GM18867 (cell line): ENCODE measurements around the gene CD2.

Experiments
- ATAC-seq: cut with Tn5 transposase; IDR thresholded peaks from one replicate; pipeline ENCODE4 v1.9.1; 2021; ENCODE audit warnings: mild to moderate bottlenecking, moderate library complexity; ENCODE audit not compliant: unreplicated experiment

CD2 gene

DNA sequence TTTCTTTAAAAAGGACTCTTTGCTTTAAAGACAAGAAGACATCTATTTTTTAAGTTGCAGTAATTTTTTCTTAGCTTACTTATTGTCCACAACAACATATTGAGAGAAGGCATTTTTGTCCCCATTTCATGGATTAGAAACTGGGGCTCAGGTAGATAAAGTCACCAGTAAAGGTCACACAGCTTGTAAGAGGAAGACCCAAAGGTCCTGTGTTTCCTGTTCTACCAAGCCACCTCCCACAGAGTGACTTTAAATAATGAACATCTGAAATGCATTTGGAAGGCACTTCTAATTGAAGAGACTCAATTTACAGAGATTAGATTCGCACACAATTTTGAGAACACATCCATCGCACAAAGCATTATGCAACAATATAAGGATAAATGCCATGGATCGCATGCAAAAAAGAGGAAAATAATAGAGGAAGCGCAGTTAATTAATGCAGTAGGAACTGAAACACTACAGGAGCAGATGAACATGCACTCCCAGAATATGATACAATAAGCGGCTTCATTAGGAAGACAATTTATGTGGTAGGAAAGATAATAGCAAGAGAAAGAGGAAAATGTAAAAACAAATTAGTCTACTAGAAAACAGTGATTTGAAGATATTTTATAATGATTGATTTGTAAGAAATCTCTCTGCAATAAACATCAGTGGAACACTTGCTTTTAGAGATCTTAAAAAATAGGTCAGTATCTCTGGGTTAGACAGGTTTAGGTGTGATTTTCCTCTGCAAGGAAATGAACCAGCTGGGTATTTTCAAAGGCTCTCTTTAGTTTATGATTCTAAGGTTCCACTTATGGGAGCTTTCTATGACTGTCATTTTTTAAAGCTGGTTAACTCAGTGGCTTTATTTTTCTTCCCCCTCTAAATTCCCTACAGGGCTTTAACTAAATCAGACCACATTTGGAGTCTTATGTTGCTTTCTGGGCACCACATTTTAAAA, 27.1 kb upstream of the CD2 start:
- ATAC-seq, result no peak

DNA sequence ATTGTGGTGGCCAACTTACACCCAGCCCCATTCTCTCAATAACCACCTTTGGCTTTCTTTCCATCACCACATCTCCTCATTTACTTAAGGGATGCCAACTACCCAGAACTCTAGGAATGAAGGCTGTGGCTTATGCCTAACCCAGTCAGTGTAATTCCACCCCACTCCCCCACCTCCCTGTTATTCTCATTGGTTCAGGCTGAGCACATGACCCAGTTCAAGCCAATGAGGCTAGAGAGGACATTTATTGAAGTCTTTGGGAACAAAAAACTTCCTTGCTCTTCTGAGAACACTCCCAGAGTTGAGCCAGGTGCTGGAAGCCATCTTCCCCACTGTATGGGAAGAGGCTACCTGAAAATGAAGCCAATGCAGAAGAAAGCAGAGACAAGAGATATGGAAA, 22.8 kb upstream of the CD2 start:
- ATAC-seq, result no peak

DNA sequence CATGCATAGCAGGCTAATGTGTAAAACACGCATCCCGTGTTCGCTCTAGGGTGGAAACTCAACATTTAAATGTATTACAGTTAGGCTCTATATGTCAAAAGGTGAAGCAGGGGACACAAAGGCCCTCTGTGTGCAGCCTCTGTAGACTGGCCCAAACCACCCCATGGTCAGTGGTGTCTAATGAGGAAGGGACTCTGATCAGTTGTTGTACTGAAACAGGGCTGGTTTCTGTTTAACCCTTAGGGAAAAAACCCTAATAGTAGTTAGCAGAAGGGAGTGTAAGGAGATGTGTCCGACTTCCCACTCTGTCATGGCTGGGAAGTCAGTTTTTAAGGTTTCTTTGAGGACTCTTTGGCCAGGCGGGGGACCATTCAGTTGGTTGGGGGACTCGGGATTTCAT, 21.5 kb upstream of the CD2 start:
- ATAC-seq, result no peak

DNA sequence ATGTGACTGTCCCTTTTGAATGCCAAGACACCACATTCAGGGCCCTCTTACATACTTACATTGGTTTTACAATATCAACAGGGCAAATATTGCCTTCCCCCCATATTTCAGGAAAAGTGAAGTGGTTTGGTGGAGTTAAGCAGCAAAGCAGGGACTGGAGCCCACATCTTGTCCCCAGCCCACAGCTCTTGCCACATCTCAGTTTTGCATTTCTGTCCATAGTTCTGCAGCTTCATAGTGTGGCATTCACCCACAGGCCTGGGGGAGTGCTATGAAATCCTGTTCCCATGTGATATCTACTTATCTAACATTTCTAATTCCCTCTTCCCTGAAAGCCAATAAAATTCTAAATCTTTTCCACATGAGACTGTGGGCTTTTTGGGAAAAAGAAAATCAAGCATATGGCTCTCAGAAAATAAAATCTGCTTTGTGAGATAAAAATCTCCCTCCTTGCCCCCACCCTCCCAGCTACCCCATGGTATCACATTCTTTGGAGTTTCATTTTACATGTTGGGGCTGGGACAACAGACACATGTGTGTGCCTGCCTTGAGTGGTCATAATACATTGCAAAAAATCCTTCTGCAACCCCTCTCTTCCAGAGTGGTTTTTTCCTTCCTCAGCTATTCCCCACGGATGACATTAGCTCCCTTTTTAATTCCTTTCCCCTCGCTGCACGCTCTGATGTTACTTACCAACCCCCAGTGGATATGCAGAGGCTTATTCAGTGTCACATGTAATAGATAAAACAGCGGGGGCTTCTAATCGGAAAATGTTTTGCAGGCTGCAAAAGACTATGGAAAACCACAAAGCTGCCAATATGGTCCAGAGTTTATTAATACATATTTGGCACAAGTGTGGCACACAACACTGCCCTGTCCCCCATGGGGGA, 20.5 kb upstream of the CD2 start:
- ATAC-seq, result no peak

DNA sequence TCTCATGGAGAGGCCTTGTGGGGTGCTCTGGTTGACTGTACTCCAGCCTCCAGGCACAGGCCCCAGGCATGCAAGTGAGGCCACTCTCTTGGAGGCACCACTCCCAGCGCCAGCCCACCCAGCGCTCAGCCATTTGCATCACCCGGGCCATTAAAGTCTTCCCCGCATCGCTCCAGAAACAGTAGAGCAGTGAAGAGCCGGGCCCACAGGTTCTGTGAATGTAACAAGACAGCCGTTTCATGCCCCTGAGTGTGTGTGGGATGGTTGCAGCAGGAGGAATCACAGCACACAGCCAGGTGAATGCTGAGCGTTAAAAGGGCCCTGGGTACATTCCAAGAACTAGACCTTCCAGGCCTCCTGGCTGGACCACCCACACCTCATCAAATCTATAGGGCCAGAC, 19.0 kb upstream of the CD2 start:
- no peak for ATAC-seq

DNA sequence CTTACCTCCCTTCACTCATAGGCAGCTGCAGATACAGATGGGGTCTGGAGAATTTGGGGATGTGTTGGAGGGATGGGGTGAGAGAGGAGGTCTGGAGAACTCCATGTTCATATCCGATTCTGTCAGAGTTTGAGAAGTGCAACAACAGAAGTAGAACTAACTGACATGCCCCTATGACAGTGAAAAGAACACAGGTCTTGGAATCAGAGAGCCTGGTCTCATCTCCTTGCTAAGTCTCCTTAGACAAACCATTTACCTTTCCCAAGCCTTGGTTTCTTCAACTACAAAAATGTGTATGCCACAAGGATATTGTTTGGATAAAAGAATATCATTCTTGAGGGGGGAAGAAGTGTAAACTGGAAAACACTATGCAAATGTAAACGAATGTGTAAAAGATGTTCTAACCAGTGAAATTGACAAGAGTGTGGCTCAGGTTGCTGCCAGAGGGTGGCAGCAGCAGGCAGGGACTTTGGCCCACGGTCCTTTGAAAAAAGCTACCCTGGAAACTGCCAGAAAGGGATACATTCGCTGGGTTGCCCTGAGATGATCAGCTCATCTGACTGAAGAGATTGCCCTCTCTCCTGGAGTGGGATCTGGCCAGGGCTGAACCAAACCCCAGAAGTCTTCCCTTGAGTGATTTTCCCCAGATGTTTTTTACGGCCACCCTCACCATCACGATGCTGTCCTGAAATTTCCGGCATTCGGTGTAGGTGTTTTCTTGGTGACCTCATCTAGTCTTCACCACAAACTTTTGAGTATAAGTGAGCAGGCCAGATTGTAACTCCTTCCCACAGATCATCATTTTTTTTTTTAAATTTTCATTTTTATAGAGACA, 17.0 kb upstream of the CD2 start:
- peak; percentile 48 for ATAC-seq

DNA sequence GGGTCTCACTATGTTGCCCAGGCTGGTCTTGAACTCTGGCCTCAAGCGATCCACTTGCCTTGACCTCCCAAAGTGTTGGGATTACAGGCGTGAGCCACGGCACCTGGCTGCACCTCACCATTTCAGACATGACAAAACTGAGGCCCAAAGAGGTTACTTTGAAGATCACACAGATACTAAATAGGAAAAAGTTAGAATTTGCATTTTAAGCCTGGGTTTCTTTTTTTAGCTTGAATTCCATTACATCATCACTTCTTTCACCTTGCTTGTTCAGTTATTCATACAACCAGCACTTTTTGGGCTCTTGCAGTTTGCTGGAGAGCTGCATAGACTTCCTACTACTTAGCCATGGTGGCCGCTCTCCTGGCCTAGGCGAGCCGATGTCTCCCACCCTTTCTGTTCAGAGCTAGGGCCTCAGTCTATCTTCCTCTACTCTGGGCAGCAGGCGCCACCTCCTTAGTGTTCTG, 16.3 kb upstream of the CD2 start:
- peak; percentile 41 for ATAC-seq

DNA sequence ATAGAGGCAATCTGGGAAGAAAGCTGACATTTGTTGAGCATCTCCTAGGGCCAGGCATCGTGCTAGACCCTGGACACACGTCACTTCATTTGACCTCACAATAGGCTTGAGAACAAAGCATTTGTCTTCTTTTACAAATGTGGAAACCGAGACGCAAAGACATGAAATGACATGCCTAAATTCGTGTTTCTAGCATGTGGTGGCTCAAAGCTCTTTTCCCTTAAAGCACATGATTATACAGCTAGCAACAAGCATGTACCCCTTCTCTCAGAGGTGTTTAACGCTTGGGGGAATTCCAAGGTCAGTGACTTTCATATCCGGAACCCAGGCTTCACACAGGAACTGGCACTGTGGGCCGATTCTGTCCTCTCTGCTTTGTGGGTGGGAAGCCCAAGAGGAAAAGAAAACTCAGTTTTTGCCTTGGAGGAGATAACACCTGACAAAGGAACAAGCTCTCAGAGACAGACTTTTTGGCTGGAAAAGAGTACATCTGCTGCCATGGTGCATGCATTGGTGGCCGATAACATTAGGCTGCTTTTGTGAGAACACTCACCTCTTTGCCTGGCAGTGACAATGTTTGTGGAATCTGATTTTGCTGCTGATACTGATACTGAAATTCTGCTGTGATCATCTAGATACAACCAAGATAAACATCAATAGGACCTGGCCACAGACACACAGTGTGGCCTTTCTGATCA, 15.4 kb upstream of the CD2 start:
- ATAC-seq, result peak; percentile 64

DNA sequence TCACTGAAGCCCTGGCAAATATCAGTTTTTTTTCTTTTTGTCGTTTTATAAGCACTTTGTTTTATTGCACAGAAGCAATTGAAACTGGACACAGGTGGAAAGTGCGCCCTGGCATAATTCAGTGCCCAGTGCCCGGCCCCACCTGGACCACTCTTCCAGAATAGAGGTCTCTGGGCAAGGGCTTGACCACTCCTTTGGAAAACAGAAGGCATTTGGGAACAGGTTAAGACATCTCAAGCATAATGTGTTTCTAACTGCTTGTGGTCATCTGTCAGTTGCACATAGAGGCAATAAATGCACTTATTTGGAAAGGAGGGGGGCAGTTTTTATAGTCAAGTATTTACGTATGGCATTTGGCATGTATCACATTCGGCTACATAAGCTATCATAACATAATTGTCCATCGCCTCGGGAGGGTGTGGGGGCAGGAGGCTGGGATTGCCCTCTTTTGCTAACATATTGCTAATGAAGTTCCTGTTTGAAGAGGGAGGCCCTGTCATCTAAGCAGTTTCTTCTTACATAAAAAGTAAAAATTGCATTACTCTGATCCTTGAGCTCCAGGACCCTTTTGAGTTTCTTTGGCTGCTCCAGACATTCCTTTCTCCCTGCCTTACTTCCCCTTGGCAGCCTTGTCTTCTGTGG, 14.7 kb upstream of the CD2 start:
- no peak for ATAC-seq

DNA sequence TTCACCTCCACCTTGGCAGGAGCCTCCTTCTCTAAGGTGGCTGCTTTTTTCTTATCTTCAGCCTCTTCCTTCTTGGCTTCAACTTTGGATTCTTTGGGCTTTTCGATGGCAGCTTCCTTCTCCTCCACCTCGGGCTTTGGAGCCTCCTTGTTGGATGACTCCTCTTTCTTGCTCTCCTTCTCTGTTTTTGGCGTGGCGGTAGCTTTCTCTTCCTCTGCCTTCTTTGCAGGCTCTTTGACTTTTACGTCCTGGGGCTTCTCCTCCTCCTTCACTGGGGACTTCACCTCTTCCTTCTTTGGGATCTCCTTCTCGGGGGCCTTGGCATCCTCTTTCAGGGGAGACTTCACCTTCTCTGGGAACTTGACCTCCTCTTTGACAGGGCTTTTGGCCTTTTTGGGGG, 13.9 kb upstream of the CD2 start:
- ATAC-seq, result no peak

DNA sequence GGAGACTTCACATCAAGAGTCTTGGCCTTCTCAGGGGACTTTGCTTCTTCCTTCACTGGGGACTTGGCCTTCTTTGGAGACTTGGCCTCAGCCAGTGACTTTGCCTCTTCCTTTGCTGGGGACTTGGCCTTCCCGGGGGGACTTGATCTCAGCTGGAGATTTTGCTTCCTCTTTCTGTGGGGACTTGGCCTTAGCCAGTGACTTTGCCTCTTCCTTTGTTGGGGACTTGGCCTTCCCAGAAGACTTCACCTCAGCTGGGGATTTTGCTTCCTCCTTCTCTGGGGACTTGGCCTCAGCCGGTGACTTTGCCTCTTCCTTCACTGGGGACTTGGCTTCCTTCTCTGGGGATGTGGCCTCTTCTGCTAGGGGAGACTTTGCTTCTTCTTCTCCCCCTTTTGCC, 13.5 kb upstream of the CD2 start:
- no peak for ATAC-seq

DNA sequence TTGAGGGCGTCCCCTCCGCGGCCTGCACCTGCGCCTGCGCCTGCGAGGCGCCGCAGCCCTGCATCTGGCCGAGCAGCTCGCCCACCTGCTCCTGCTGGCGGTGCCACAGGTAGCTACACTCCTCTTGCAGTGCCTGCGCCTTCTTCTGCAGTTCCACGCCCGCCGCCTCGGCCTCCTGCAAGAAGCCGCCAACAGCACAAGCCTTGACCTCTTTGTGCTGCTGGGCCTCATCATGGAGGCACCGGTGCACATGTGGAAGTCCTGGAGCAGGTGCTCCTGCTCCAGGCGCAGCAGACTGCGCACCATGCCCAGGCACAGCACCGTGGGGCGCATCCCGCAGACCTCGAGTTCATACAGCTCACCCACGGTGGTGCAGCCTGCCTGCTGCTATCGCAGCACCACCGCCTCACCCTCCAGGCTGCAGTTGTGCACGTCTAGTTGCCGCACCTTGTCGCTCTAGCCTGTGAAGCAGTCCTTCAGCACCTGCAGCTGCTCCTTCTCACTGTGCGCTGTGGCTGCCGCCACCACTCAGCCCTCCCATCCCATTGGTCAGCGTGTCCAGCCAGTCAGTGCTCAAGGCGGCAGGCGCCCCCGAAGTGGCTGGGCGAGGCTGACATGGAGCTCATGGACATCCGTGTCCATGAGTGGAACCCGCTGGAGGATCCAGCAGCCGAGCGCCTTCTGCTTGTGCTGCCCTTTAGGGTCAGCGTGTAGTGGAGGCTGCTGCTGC, 12.2 kb upstream of the CD2 start:
- no peak for ATAC-seq

DNA sequence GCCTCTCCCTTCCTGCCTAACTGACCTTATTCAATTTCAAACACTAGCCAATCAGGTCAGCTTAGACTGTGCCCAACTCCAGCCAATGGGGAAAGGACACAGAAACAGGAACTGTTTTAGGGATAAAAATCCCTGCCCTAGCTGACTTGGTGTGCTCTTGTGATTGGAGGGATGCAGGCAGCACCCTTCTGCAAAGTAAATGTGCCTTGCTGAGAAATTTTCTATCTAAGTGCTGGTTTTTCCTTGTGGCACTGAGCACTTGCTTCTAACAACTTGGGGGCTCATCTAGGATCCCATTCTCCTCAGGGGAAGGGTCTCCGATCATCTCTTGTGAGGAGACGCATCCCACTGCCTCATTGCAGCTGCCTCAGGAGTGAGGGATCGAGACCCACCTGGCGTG, 10.7 kb upstream of the CD2 start:
- ATAC-seq, result no peak

DNA sequence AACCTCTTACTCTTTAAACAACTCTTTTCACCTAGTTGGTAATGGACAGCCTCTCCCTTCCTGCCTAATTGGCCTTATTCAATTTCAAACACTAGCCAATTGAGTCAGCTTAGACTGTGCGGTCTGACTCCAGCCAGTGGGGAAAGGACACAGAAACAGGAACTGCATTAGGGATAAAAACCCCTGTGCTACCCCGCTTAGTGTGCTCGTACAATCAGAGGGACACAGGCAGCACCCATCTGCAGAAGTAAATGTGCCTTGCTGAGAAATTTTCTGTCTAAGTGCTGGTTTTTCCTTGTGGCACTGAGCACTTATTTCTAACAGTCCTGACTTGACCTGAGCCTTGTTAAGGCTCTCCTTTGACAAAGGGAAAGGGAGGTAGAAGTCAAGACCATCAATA, 6.0 kb upstream of the CD2 start:
- no peak for ATAC-seq

DNA sequence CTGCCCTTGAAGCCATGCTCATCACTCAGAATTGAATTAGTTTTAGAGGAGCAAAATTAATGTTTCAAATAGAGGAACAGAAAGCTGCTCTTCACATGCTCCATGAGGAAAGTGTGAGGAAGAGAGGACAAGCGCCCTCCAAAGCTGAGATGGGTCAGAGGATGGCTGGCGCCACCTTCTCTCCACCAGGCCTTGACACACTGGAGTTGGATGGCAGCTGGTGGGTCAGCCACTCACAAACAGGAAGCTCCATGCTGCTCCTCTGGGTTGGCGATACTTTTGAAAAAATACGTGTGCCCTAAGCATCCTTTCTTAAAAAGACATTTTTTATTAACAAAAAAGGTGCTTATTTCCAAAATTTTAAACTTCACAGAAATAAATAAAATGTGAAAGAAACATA, 3.1 kb upstream of the CD2 start:
- no peak for ATAC-seq

DNA sequence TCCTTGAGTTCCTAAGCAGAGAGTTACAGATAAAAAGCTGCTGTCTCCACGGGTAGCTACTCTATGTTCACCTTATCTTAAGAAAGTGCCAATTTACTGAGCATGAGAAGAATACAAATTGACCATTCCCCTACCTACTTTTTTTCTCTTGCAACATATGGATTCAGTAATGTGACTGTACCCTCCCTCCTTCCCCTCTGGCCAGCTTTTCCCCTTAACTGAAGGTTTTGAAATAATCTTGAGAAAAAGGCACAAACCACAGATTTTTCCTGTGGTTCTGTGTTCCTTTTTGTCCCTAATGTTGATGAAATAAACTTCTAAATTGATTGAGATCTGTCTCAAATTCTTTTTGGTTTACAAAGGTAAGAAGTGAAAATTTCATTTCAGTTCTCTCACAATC, 2.6 kb upstream of the CD2 start:
- no peak for ATAC-seq

DNA sequence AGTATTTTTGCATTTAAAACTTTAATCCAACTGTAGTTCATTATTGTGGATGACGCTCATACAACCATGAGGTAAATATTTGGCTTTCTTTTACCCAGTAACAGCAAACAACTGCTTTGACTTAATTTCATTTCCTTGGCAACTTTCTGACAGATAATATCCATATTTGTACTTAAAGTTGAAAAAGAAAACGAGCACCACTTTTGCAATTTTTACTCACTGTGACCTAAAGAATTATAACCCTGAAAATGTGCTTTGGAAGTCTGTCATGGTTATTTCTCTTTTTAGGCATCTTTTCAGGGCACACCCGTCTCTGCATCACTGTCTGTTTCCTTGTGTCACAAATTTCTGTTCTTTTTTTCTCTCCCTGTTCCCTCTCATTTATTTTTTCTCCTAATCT, 918 bp upstream of the CD2 start:
- ATAC-seq, result no peak

DNA sequence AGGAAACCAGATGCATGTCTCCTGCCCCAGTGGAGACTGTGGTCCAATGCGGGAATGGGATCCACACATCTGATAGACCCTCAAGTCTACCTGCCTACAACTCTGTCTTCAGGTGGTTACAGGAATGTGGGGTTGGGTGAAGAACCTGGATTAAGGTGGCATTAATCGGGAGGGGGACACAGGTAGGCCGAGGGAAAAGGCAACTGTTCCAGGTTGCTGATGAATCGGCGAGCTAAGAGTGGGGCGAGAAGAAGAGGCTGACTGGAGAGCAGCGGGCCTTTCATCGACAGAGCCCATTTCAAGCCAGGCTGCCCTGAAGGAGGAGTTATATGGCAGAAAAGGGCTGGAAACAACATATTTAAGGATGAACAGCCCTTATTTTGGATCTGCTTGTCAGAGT, 836 bp downstream of the CD2 start:
- no peak for ATAC-seq

DNA sequence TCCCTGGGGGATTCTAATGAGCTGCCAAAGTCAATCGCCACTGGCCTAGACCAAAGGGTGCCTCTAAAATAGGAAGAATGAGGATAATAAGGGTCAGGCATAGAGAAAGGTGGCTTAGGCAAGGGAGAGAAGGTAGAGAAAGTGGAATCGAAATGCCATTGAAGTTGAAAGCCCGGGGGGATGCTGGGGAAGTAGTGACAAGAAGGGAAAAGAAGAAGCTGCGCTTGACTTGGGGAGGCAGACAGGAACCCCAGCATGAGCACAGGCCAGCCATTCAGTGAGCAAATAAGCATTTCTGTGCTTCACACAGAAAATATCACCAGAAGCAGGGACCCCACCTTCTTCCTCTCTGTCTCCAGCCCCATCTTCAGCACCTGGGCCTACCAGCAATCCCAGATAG, 1.5 kb downstream of the CD2 start:
- no peak for ATAC-seq
